Measurements from ENCODE around the gene IWS1. TPM values are rescaled to one million over a fixed set of nuclear protein-coding genes. Genes with fewer than 3 reads are reported as not detected.

Gene IWS1
- polyA plus RNA-seq, 1 experiment: 55.0 TPM

GRCh38 chr2:127552846-127553245 is 26.6 kb upstream of the IWS1 start:
- ChIA-PET POLR2A (no interaction called here), CTCF (no interaction called here)
- no peak overlapping the region for H3K27ac ChIP-seq (ENCODE audit: low read depth, low read length)
- no peak overlapping the region for H3K4me3 ChIP-seq (ENCODE audit: low read depth, low read length)
- H3K9me3 ChIP-seq (ENCODE audit: control insufficient read depth, insufficient read depth, low read length): no peaks in the 10 kb centered on the region
- DNase-seq (ENCODE audit: low read depth, low spot score): no peak
- no peak for TF ChIP-seq CTCF (IDR thresholded peaks at IDR 0.05; ENCODE audit: low read depth, low read length)
- H3K27me3 ChIP-seq (ENCODE audit: control insufficient read depth, insufficient read depth, low read length): peaks cover 33% of the 10 kb centered on the region

GRCh38 chr2:127552336-127552735 is 26.0 kb upstream of the IWS1 start:
- H3K27ac ChIP-seq (ENCODE audit: low read depth, low read length): no peak overlapping the region
- ChIA-PET POLR2A (no interaction called here), CTCF (no interaction called here)
- H3K4me3 ChIP-seq (ENCODE audit: low read depth, low read length): no peak overlapping the region
- DNase-seq (ENCODE audit: low read depth, low spot score): no peak
- no peaks in the 10 kb centered on the region for H3K9me3 ChIP-seq (ENCODE audit: control insufficient read depth, insufficient read depth, low read length)
- no peak for TF ChIP-seq CTCF (IDR thresholded peaks at IDR 0.05; ENCODE audit: low read depth, low read length)
- peaks cover 36% of the 10 kb centered on the region for H3K27me3 ChIP-seq (ENCODE audit: control insufficient read depth, insufficient read depth, low read length)

- H3K27me3 ChIP-seq (ENCODE audit: control insufficient read depth, insufficient read depth, low read length): peaks cover 46% of the 10 kb centered on the region
Measured at GRCh38 chr2:127551221-127551930, 25.1 kb upstream of the IWS1 start.

GRCh38 chr2:127546797-127547196 is 20.5 kb upstream of the IWS1 start:
- Histone ChIP-seq H3K27me3 (ENCODE audit: control insufficient read depth, insufficient read depth, low read length) (peaks cover 48% of the 10 kb centered on the region), H3K27ac (ENCODE audit: low read depth, low read length) (no peak overlapping the region), H3K9me3 (ENCODE audit: control insufficient read depth, insufficient read depth, low read length) (no peaks in the 10 kb centered on the region; the same call in 1 of the 2 replicates), H3K4me3 (ENCODE audit: low read depth, low read length) (no peak overlapping the region)
- DNase-seq (ENCODE audit: low read depth, low spot score): no peak
- CTCF ChIA-PET: no interaction called here
- no peak for TF ChIP-seq CTCF (IDR thresholded peaks at IDR 0.05; ENCODE audit: low read depth, low read length)
- POLR2A ChIA-PET: no interaction called here

More at GRCh38 chr2:127551221-127551930, 25.1 kb upstream of the IWS1 start:
- DNase-seq (ENCODE audit: low read depth, low spot score): no peak
- POLR2A ChIA-PET: no interaction called here
- CTCF ChIA-PET: no interaction called here
- no peak for TF ChIP-seq CTCF (IDR thresholded peaks at IDR 0.05; ENCODE audit: low read depth, low read length)
- no peak overlapping the region for H3K4me3 ChIP-seq (ENCODE audit: low read depth, low read length)
- H3K27ac ChIP-seq (ENCODE audit: low read depth, low read length): no peak overlapping the region
- no peaks in the 10 kb centered on the region for H3K9me3 ChIP-seq (ENCODE audit: control insufficient read depth, insufficient read depth, low read length)

- TF ChIP-seq CTCF (IDR thresholded peaks at IDR 0.05; ENCODE audit: low read depth, low read length): no peak
- no peaks in the 10 kb centered on the region; the same call in 1 of the 2 replicates for H3K9me3 ChIP-seq (ENCODE audit: control insufficient read depth, insufficient read depth, low read length)
- POLR2A ChIA-PET: no interaction called here
- CTCF ChIA-PET: no interaction called here
- no peak overlapping the region for H3K27ac ChIP-seq (ENCODE audit: low read depth, low read length)
- peaks cover 46% of the 10 kb centered on the region for H3K27me3 ChIP-seq (ENCODE audit: control insufficient read depth, insufficient read depth, low read length)
- no peak overlapping the region for H3K4me3 ChIP-seq (ENCODE audit: low read depth, low read length)
- no peak for DNase-seq (ENCODE audit: low read depth, low spot score)
Measured at GRCh38 chr2:127545796-127546195, 19.5 kb upstream of the IWS1 start.
